NB4 (cell line): ENCODE results near the gene IL12B.
"Not testable (repeated sequence)": the region's sequence is repeated elsewhere in the genome, so short reads cannot be mapped to it uniquely, and the experiment has no call there.

Experiments used
- DNase-seq: peaks from one replicate; pipeline ENCODE4 v3.0.0; 2010; ENCODE audit warnings: low read depth
- H3K4me3 ChIP-seq: one replicate; pipeline ENCODE4 v1.5.1; 2011; ENCODE audit warnings: mild to moderate bottlenecking, low read depth, low read length, moderate library complexity
- MYC ChIP-seq: IDR thresholded peaks from 2 replicates; pipeline ENCODE4 v1.6.1; 2011; ENCODE audit warnings: low read depth, low read length
- POLR2A ChIP-seq: IDR thresholded peaks from 2 replicates; pipeline ENCODE4 v1.6.1; 2011; ENCODE audit warnings: mild to moderate bottlenecking; ENCODE audit not compliant: insufficient read length; ENCODE audit errors: extremely low read depth
- TF ChIP-seq, protein P1 (sequence below): IDR thresholded peaks from one replicate; pipeline ENCODE4 v1.5.1; 2012; ENCODE audit warnings: low read depth, low read length
- TF ChIP-seq, protein P2 (sequence below): IDR thresholded peaks from 2 replicates; pipeline ENCODE4 v1.6.1; 2011; ENCODE audit warnings: low read depth, low read length

The IL12B gene

DNA sequence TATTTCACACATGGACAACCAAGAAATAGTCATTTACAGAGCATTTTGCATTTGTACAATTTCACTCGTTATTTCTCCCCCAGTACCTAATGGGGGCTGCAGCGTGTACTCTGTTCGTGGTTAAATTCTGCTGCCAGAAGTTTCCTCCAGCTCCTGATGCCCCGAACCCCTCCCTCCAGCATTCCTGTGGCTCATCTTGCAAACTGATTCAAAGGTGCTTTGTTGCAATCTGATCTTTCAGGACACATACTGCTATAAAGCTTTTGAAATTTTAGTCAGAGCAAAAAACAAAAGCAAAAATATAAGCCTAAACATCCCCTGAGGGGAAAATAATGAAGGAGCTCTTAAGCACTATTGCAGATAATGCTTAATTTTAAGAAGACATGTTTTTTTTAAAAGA lies 39.5 kb downstream of the IL12B start:
- TF ChIP-seq POLR2A (no peak), MYC (no peak)
- TF ChIP-seq, protein P1, sequence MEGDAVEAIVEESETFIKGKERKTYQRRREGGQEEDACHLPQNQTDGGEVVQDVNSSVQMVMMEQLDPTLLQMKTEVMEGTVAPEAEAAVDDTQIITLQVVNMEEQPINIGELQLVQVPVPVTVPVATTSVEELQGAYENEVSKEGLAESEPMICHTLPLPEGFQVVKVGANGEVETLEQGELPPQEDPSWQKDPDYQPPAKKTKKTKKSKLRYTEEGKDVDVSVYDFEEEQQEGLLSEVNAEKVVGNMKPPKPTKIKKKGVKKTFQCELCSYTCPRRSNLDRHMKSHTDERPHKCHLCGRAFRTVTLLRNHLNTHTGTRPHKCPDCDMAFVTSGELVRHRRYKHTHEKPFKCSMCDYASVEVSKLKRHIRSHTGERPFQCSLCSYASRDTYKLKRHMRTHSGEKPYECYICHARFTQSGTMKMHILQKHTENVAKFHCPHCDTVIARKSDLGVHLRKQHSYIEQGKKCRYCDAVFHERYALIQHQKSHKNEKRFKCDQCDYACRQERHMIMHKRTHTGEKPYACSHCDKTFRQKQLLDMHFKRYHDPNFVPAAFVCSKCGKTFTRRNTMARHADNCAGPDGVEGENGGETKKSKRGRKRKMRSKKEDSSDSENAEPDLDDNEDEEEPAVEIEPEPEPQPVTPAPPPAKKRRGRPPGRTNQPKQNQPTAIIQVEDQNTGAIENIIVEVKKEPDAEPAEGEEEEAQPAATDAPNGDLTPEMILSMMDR, result no peak
- TF ChIP-seq, protein P2, sequence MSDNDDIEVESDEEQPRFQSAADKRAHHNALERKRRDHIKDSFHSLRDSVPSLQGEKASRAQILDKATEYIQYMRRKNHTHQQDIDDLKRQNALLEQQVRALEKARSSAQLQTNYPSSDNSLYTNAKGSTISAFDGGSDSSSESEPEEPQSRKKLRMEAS, result no peak
- no peak for DNase-seq
- no peak overlapping the region for H3K4me3 ChIP-seq

DNA sequence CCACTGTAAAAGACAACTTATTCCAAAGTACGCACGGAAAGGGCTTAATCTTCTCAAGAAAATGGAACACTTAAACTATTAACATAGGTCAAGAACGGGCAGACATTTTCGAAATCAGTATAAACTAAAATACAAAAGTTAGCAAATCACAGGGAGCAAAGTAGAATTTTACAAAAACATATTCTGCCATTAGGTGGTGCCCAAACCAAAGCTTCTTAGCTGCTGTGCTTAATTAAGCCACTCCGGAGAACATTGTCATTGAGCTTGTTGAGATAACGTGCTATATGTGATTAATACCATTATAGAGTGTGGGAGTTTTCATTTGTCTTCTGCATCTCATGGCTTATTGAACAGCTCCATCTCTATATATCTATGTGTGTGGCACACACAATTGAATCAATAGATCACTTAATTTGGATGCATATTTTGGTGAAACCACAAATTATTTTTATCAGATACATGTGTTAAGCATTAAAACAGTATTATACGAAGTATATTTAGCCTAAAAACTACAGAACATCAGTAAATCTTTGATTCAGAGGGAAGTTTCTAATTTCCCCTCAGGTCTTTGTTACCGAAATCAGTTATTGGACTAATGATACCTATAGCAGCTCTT lies 43.8 kb downstream of the IL12B start:
- peak; percentile 71 for DNase-seq
- TF ChIP-seq POLR2A, result no peak
- TF ChIP-seq, protein P1, result peak; percentile 32

DNA sequence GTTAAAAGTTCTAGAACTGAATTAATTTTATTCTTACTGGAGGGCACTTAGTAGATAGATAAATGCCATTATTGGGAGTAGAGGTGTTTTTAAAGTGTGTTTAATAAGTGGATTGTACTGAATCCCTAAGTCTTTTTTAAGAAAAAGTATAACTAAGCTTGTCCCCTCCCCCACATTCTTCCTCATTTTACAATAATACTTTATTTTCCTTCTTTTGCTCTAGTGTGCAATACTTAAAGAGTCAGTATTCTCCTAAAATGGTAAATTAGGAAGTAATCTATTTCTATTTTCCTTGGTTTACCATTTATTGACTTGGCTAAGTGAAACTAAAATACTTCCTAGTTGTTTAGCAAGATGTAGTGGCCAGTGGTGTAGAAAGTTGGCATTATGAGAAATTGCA lies 55.6 kb downstream of the IL12B start:
- TF ChIP-seq MYC (no peak), POLR2A (no peak)
- TF ChIP-seq, protein P1, result no peak
- TF ChIP-seq, protein P2, result no peak
- H3K4me3 ChIP-seq, result no peak overlapping the region
- no peak for DNase-seq

More for the DNA sequence above, 43.8 kb downstream of the IL12B start:
- H3K4me3 ChIP-seq, result no peak overlapping the region

DNA sequence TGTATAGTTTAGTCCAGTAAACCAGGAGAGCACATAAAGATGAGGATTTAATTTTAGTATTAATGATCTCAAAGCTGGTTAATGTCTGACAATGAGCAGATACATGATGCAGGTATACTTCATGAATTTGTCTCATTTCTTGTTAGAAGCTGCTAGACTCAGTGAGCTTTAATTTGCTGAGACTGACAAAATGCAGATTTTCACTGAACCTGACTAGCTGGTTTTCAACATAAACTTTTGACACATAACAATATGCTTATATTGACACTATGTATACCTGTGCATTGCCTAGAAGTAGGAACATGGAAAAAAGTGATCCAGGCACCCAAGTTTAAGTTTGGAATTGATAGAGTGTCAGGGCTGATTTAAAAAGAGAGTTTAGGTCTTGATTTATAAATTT lies 56.4 kb downstream of the IL12B start:
- DNase-seq, result no peak
- TF ChIP-seq, protein P2, result no peak
- TF ChIP-seq POLR2A (no peak), MYC (no peak)
- TF ChIP-seq, protein P1, result no peak
- H3K4me3 ChIP-seq, result no peak overlapping the region

DNA sequence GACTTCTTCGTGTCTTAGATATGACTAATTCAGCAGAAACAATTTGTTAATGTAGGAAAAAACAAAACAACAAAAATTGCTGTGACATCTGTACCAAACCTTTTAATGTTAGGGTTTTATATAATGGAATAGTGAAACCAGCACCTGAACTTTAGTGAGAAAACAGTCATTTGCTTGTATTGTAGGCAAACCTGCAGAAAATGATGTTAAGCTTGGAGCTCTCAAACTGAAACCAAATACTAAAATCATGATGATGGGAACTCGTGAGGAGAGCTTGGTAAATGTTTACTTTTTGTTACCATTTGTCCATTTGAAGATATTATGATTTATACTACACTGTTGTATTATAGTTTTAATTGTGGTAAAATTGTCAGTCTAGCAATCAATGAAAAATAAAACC lies 60.6 kb downstream of the IL12B start:
- no peak overlapping the region for H3K4me3 ChIP-seq
- TF ChIP-seq POLR2A, result no peak
- TF ChIP-seq, protein P2, result no peak
- no peak for TF ChIP-seq MYC
- TF ChIP-seq, protein P1, result no peak
- DNase-seq, result no peak

DNA sequence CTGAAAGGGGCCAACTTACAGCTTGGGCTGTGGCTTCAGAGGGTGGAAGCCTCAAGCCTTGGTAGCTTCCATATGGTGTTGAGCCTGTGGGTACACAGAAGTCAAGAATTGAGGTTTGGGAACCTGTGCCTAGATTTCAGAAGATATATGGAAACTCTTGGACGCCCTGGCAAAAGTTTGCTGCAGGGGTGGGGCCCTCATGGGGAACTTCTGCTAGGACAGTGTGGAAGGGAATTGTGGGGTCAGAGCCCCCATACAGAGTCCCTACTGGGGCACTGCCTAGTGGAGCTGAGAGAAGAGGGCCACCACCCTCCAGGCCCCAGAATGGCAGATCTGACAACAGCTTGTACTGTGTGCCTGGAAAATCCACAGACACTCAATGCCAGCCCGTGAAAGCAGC lies 63.5 kb downstream of the IL12B start:
- not testable (repeated sequence) for DNase-seq

More for the DNA sequence above, 63.5 kb downstream of the IL12B start:
- H3K4me3 ChIP-seq, result not testable (repeated sequence)
